ENCODE measurements around the gene IL25.

Gene IL25

GRCh38 chr14:23396781-23397407, 24.3 kb downstream of the IL25 start:
- H4K91ac ChIP-seq (ENCODE audit: low read length), result no peak overlapping the region
- no peaks in the 10 kb centered on the region for H3K4me1 ChIP-seq (ENCODE audit: control insufficient read depth, insufficient read depth, low read depth, low read length)
- no peak overlapping the region for H3K23ac ChIP-seq (ENCODE audit: low read length in 2 of 2)
- no peak overlapping the region for H2AK5ac ChIP-seq (ENCODE audit: low read length, severe bottlenecking)
- no peak overlapping the region for H2BK5ac ChIP-seq (ENCODE audit: low read depth, low read length, poor library complexity, severe bottlenecking)
- no peak overlapping the region for H2BK15ac ChIP-seq (ENCODE audit: low read depth, poor library complexity, severe bottlenecking)
- H4K8ac ChIP-seq (ENCODE audit: low read length), result no peak overlapping the region
- H3K14ac ChIP-seq (ENCODE audit: low read length in 2 of 2), result no peak overlapping the region
- no peak overlapping the region for H2AFZ ChIP-seq (ENCODE audit: low read depth, low read length)
- H3K4ac ChIP-seq (ENCODE audit: low read depth in 1 of 2, low read length in 2 of 2), result no peak overlapping the region
- H3K36me3 ChIP-seq (ENCODE audit: control insufficient read depth in 1 of 2, insufficient read depth in 2 of 2, low read depth in 1 of 2, low read length in 2 of 2), result no peaks in the 10 kb centered on the region
- no peaks in the 10 kb centered on the region for H3K9me3 ChIP-seq (ENCODE audit: control insufficient read depth, low read length)
- 93% methylated on average over 10 of the region's 10 CpGs for WGBS
- no peak overlapping the region for H3K4me2 ChIP-seq (ENCODE audit: low read length, poor library complexity, severe bottlenecking)
- H3K9ac ChIP-seq (ENCODE audit: low read length), result no peak overlapping the region
- DNase-seq, result no peak
- no peaks in the 10 kb centered on the region for H3K79me1 ChIP-seq (replicated peaks; ENCODE audit: low read length, poor library complexity, severe bottlenecking)
- H3K4me3 ChIP-seq (ENCODE audit: insufficient read depth in 1 of 2, low read depth in 1 of 2, low read length in 2 of 2), result no peak overlapping the region
- no peak overlapping the region for H3K27ac ChIP-seq (ENCODE audit: low read length, poor library complexity, severe bottlenecking)
- H3K18ac ChIP-seq (ENCODE audit: low read depth in 1 of 2, low read length in 2 of 2), result no peak overlapping the region
- no peak overlapping the region for H2BK12ac ChIP-seq (ENCODE audit: low read length in 2 of 2)
- H2BK120ac ChIP-seq (ENCODE audit: low read depth, low read length), result no peak overlapping the region
- peaks cover 26 to 46% of the 10 kb centered on the region in 2 experiments for H3K27me3 ChIP-seq (ENCODE audit: control insufficient read depth in 1 of 2, insufficient read depth in 1 of 2, low read length in 2 of 2)

GRCh38 chr14:23398348-23398747, 25.7 kb downstream of the IL25 start:
- Histone ChIP-seq H2AK5ac (ENCODE audit: low read length, severe bottlenecking) (no peak overlapping the region), H2BK12ac (ENCODE audit: low read length in 2 of 2) (no peak overlapping the region), H3K18ac (ENCODE audit: low read depth in 1 of 2, low read length in 2 of 2) (no peak overlapping the region), H2BK15ac (ENCODE audit: low read depth, poor library complexity, severe bottlenecking) (no peak overlapping the region), H3K4me2 (ENCODE audit: low read length, poor library complexity, severe bottlenecking) (no peak overlapping the region), H3K27me3 (ENCODE audit: control insufficient read depth in 1 of 2, insufficient read depth in 1 of 2, low read length in 2 of 2) (peaks cover 19 to 44% of the 10 kb centered on the region in 2 experiments), H3K23ac (ENCODE audit: low read length in 2 of 2) (no peak overlapping the region), H2BK120ac (ENCODE audit: low read depth, low read length) (no peak overlapping the region), H3K4ac (ENCODE audit: low read depth in 1 of 2, low read length in 2 of 2) (no peak overlapping the region), H3K27ac (ENCODE audit: low read length, poor library complexity, severe bottlenecking) (no peak overlapping the region), H4K91ac (ENCODE audit: low read length) (no peak overlapping the region), H3K14ac (ENCODE audit: low read length in 2 of 2) (no peak overlapping the region), H3K4me1 (ENCODE audit: control insufficient read depth, insufficient read depth, low read depth, low read length) (no peaks in the 10 kb centered on the region), H2AFZ (ENCODE audit: low read depth, low read length) (no peak overlapping the region), H3K9ac (ENCODE audit: low read length) (no peak overlapping the region), H3K79me1 (replicated peaks; ENCODE audit: low read length, poor library complexity, severe bottlenecking) (no peaks in the 10 kb centered on the region), H3K4me3 (ENCODE audit: insufficient read depth in 1 of 2, low read depth in 1 of 2, low read length in 2 of 2) (no peak overlapping the region), H2BK5ac (ENCODE audit: low read depth, low read length, poor library complexity, severe bottlenecking) (no peak overlapping the region), H3K9me3 (ENCODE audit: control insufficient read depth, low read length) (no peaks in the 10 kb centered on the region), H4K8ac (ENCODE audit: low read length) (no peak overlapping the region), H3K36me3 (ENCODE audit: control insufficient read depth in 1 of 2, insufficient read depth in 2 of 2, low read depth in 1 of 2, low read length in 2 of 2) (no peaks in the 10 kb centered on the region)
- 84% methylated on average over 4 of the region's 4 CpGs for WGBS
- DNase-seq, result no peak

- H3K4ac ChIP-seq (ENCODE audit: low read depth in 1 of 2, low read length in 2 of 2), result no peak overlapping the region
- no peak overlapping the region for H4K91ac ChIP-seq (ENCODE audit: low read length)
- H3K79me1 ChIP-seq (replicated peaks; ENCODE audit: low read length, poor library complexity, severe bottlenecking), result no peaks in the 10 kb centered on the region
- H3K9ac ChIP-seq (ENCODE audit: low read length), result no peak overlapping the region
- no peak overlapping the region for H2BK120ac ChIP-seq (ENCODE audit: low read depth, low read length)
- H3K27ac ChIP-seq (ENCODE audit: low read length, poor library complexity, severe bottlenecking), result no peak overlapping the region
- H3K4me3 ChIP-seq (ENCODE audit: insufficient read depth in 1 of 2, low read depth in 1 of 2, low read length in 2 of 2), result no peak overlapping the region
- H2AK5ac ChIP-seq (ENCODE audit: low read length, severe bottlenecking), result no peak overlapping the region
- WGBS, result 93% methylated on average over 2 of the region's 3 CpGs
- no peak overlapping the region for H2BK12ac ChIP-seq (ENCODE audit: low read length in 2 of 2)
- H3K4me2 ChIP-seq (ENCODE audit: low read length, poor library complexity, severe bottlenecking), result no peak overlapping the region
- H2BK15ac ChIP-seq (ENCODE audit: low read depth, poor library complexity, severe bottlenecking), result no peak overlapping the region
- no peak overlapping the region for H4K8ac ChIP-seq (ENCODE audit: low read length)
- H3K4me1 ChIP-seq (ENCODE audit: control insufficient read depth, insufficient read depth, low read depth, low read length), result no peaks in the 10 kb centered on the region
- no peaks in the 10 kb centered on the region for H3K9me3 ChIP-seq (ENCODE audit: control insufficient read depth, low read length)
- peaks cover 22 to 46% of the 10 kb centered on the region in 2 experiments for H3K27me3 ChIP-seq (ENCODE audit: control insufficient read depth in 1 of 2, insufficient read depth in 1 of 2, low read length in 2 of 2)
- H3K23ac ChIP-seq (ENCODE audit: low read length in 2 of 2), result no peak overlapping the region
- H2AFZ ChIP-seq (ENCODE audit: low read depth, low read length), result no peak overlapping the region
- H2BK5ac ChIP-seq (ENCODE audit: low read depth, low read length, poor library complexity, severe bottlenecking), result no peak overlapping the region
- H3K36me3 ChIP-seq (ENCODE audit: control insufficient read depth in 1 of 2, insufficient read depth in 2 of 2, low read depth in 1 of 2, low read length in 2 of 2), result no peaks in the 10 kb centered on the region
- no peak for DNase-seq
- H3K18ac ChIP-seq (ENCODE audit: low read depth in 1 of 2, low read length in 2 of 2), result no peak overlapping the region
- no peak overlapping the region for H3K14ac ChIP-seq (ENCODE audit: low read length in 2 of 2)
These were observed 26.5 kb downstream of the IL25 start for GRCh38 chr14:23399136-23399535.

GRCh38 chr14:23399591-23399990, 27.0 kb downstream of the IL25 start:
- no peaks in the 10 kb centered on the region for H3K36me3 ChIP-seq (ENCODE audit: control insufficient read depth in 1 of 2, insufficient read depth in 2 of 2, low read depth in 1 of 2, low read length in 2 of 2)
- no peak overlapping the region for H2BK12ac ChIP-seq (ENCODE audit: low read length in 2 of 2)
- H3K9ac ChIP-seq (ENCODE audit: low read length), result no peak overlapping the region
- no peak overlapping the region for H4K91ac ChIP-seq (ENCODE audit: low read length)
- H2BK15ac ChIP-seq (ENCODE audit: low read depth, poor library complexity, severe bottlenecking), result no peak overlapping the region
- H3K4me1 ChIP-seq (ENCODE audit: control insufficient read depth, insufficient read depth, low read depth, low read length), result no peaks in the 10 kb centered on the region
- no peak overlapping the region for H2BK5ac ChIP-seq (ENCODE audit: low read depth, low read length, poor library complexity, severe bottlenecking)
- H3K18ac ChIP-seq (ENCODE audit: low read depth in 1 of 2, low read length in 2 of 2), result no peak overlapping the region
- no peak for DNase-seq
- no peaks in the 10 kb centered on the region for H3K79me1 ChIP-seq (replicated peaks; ENCODE audit: low read length, poor library complexity, severe bottlenecking)
- H3K27me3 ChIP-seq (ENCODE audit: control insufficient read depth in 1 of 2, insufficient read depth in 1 of 2, low read length in 2 of 2), result peaks cover 27 to 50% of the 10 kb centered on the region in 2 experiments
- H2AFZ ChIP-seq (ENCODE audit: low read depth, low read length), result no peak overlapping the region
- H2BK120ac ChIP-seq (ENCODE audit: low read depth, low read length), result no peak overlapping the region
- no peak overlapping the region for H3K23ac ChIP-seq (ENCODE audit: low read length in 2 of 2)
- H3K27ac ChIP-seq (ENCODE audit: low read length, poor library complexity, severe bottlenecking), result no peak overlapping the region
- H3K9me3 ChIP-seq (ENCODE audit: control insufficient read depth, low read length), result no peaks in the 10 kb centered on the region
- H3K14ac ChIP-seq (ENCODE audit: low read length in 2 of 2), result no peak overlapping the region
- H4K8ac ChIP-seq (ENCODE audit: low read length), result no peak overlapping the region
- no peak overlapping the region for H3K4ac ChIP-seq (ENCODE audit: low read depth in 1 of 2, low read length in 2 of 2)
- no peak overlapping the region for H2AK5ac ChIP-seq (ENCODE audit: low read length, severe bottlenecking)
- WGBS, result 64% methylated on average over 4 of the region's 6 CpGs
- no peak overlapping the region for H3K4me3 ChIP-seq (ENCODE audit: insufficient read depth in 1 of 2, low read depth in 1 of 2, low read length in 2 of 2)
- no peak overlapping the region for H3K4me2 ChIP-seq (ENCODE audit: low read length, poor library complexity, severe bottlenecking)

Data from mesenchymal stem cell (in vitro differentiated cells and primary cell).